DMS153 (cell line): ENCODE results near the gene STX16.

ENCODE experiments used
- DNase-seq: peaks from one replicate; lab custom pipeline; 2025; lab: John Stamatoyannopoulos, UW

The STX16 gene

DNA sequence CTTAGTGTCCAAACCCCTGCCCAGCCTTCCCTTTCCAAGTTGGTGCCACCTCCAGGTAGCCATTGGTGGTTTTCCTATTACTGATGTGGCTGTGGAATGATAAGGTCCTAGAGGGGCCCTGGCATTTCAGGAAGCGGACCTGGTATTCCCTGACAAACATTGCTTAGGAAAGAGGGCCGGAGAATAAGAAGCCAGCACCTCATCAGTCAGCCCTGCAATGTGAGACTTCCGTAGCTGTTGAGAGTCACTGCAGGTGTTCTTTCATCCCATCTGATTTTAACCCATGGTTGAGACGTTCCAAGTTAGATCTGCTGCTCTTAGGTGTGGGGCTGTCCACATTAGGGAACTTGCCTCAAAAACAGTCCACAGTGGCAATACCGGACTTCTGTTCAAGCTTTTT lies 26.7 kb downstream of the STX16 start:
- no peak for DNase-seq

DNA sequence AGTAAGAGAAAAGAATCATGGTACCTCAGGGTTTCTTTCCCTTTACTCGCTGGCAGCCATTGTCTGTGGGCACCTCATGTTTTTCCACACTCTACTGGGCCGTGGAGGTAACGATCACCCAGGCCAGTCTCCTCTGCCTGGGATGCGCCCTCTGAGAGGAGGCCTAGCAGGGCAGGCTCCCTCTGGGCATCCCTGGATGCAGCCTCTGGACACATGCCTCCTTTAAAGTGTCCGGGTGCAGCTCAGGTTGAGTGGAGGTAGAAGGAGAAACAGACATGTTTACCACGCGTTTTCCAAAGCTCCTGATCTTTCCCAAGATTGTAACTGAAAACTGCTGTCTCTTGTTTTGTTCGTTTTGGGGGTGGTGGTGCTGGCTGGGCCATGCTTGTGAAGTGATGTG lies 27.7 kb downstream of the STX16 start:
- no peak for DNase-seq

DNA sequence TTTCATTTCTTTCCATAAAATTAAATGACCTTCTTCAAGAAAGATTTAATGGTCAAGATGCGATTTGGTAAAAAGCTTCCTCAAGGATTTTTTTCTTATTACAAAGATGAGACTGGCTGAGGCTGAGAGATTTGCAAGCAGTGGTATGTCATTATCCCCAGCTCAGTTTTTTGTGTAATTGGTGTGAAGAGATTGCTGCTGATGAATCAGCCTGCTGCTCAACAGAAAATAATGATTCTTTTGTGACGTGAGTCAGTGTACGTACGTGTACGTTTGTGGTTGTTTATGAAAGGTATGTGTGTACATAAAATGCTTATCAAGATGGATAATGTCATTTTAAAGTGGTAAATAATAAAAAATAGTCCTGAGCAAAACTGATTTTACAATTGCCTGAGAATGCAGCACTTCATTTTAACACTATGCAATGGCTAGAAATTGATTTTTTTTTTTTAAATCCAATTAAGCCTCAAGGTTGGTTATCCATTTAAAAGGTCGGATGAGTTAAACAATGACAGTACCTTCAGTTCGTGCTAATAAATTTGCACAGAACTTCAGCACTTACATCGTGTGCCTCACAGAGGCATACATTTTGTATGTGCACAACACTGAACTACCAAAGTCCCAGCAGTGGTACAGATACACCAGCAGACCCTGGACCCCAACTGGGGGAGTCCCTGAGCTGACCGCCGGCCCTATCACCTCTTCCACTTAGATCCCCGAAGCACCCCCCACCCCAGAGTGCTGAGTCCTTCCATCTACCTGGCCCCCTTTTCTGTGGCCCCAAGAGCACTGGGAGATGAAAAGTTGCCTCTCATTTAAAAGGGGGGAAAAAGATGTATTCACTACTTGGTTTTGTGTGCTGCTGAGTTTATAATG lies 31.8 kb downstream of the STX16 start:
- no peak for DNase-seq

DNA sequence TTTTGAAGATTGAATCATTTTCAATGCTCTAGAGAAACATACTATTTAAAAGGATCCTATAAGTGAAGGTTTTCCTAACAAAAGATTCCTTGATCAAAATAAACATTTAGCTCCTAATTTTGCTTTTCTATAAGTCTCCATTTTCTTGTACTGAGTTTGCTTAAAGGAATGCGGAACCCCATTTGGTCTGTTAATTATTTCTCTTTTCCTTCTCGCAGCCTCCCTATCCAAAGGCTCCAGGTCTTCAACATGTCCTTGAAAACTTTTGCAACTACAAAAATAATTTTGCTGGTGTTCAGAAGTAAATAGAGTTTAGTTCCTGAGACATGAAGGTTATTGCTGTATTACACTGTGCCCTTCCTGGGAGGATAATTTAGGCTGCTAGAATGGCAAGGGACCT lies 33.2 kb downstream of the STX16 start:
- no peak for DNase-seq

DNA sequence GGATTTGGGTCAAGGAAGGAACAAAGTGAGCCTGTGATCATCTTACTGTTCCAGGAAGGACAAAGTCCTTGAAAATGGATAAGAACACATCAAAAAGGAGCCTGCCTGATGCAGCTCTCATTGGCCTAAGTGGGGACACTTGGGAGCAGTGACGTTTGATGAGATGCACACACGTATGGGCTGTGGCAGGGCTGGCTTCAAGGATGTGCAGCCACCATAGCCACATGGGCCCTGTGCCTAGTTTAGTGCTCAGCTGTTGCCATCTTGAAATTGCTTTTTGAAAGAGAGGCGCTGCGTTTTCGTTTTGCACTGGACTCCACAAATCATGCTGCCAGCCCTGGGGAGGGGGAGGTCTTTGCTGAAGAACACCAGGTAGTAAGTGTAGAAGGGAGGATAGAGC lies 34.9 kb downstream of the STX16 start:
- no peak for DNase-seq

DNA sequence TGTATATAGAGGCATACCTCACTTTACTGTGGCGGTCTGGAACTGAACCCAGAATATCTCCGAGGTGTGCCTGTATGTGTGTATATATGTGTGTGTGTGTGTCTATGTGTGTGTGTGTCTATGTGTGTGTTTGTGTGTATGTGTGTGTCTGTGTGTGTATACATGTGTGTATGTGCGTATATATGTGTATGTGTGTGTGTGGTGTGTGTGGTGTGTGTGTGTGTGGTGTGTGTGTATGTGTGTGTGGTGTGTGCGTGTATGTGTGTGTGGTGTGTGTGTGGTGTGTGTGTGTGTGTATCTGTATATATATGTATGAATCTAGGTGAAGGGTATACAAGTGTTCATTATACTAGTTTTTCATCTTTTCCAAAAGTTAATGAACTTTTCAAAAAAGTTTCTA lies 37.3 kb downstream of the STX16 start:
- no peak for DNase-seq

DNA sequence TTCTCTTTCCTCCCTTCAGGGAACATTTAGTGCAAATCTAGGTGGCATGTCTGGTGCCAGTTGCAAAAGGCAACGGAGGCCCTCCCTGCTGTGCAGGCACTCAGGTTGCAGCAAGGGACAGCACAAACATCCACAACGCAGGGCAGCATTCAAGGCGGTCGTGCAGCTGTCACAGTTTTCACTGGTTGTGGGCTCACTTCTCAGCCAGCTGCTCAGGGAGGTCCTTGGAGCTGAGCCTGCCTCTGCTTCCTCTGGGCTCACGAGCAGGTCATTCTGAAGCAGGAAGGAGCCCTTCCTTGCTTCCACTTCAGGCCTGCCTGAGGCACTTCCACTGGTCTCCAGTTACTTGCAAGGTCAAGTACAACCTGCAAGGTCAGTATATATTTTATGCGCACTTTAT lies 37.8 kb downstream of the STX16 start:
- DNase-seq: no peak

DNA sequence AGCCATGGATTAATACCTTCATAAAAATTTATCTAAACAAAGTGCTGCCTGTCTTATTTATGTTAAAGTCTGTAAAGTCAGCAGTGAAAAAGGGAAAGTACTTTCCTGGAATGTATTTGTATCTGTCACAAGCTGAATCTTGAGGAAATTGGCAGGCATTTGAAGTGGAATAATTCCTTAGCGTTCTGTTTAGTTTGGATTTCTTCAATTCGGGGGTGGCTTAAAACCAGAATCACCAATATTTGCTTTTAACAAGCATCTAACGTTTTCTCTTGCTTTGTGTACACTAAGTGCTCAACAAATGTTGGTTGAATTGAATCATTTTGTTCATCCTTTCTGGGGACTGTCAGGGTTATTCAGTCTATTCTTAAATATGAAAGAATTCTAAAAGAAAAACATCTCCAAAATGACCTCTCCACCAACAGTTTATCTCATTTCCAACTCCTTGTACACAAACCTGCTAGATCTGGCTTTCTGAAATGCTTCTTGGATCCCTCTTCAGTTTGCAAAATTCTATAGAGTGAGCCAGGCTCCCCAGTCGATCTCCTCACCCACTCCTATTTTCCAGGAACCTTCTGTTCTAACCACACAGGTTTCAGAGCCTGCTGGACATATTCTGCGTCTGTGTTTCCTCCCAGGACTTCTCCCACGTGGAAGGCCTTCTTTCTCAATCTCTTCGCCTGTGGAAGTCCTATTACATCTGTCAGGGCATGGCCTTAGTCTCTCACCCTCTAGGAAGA lies 39.5 kb downstream of the STX16 start:
- no peak for DNase-seq

DNA sequence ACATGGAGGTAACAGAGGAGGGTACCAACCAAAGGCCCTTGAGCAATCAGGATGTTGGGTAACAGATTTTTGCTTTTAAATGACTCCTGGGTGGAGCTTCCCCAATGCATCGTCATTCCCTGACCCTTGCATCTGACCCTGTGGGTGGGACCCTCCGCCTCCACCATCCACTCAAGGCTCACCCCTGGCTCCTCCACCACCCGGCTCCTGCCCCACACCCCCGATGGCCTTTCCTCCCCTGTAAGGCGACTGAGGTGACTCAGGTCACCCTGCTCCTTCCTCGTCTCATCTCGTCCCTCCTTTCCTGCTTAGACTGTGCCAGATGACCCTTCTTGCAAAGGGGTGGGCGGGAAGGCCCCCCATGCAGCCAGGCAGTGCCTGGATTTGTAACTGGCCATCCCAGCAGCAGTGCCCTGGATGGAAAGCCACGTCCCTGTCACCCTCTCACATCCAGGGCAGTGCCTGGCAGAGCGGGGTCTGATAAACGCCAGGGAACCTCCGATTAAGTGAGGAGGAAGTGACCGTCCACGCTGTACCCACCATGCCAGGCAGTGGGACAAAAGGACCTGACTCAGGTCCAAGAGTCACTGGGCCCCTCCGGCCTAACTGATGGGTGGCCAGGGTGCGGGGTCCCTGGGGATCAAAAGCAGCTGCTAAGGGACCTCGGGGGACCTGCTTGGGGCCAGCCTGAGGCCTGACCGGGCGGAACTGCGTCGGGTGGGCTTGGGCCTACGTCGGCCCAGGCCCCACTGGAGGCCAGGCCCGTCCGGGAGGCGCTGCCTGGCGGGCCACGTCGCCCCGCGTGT lies 40.9 kb downstream of the STX16 start:
- no peak for DNase-seq

DNA sequence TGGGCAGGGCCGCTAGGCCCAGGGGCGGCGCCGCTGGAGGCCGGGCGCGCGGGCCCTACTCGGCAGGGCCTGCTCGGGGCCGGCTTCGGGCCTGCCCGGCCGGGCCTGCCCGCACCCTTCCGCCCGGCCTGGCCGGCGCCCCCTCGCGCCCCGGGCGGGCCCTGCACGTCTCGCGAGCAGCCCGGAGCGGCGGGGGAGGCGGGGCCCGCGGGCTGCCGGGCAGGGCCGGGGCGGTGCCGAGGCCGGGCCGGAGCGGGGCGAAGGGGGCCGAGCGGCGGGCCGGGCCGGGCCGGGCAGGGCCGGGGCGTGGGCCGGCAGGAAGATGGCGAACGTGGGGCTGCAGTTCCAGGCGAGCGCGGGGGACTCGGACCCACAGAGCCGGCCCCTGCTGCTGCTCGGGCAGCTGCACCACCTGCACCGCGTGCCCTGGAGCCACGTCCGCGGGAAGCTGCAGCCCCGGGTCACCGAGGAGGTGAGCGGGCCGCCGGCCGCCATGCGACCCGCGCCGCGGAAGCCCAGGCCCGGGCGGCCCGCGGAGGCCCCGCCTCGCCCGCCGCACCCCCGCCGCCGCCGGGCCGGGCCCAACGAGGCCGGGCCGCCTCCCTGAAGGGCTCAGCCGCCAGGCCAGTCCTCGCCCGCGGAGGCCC lies 41.6 kb downstream of the STX16 start, which contains the start of gene NPEPL1:
Gene NPEPL1, plus strand, starts transcription at position 222 of the 647 bp plus-strand sequence. Its CDS starts 101 bp downstream, at position 323.
- no peak for DNase-seq

DNA sequence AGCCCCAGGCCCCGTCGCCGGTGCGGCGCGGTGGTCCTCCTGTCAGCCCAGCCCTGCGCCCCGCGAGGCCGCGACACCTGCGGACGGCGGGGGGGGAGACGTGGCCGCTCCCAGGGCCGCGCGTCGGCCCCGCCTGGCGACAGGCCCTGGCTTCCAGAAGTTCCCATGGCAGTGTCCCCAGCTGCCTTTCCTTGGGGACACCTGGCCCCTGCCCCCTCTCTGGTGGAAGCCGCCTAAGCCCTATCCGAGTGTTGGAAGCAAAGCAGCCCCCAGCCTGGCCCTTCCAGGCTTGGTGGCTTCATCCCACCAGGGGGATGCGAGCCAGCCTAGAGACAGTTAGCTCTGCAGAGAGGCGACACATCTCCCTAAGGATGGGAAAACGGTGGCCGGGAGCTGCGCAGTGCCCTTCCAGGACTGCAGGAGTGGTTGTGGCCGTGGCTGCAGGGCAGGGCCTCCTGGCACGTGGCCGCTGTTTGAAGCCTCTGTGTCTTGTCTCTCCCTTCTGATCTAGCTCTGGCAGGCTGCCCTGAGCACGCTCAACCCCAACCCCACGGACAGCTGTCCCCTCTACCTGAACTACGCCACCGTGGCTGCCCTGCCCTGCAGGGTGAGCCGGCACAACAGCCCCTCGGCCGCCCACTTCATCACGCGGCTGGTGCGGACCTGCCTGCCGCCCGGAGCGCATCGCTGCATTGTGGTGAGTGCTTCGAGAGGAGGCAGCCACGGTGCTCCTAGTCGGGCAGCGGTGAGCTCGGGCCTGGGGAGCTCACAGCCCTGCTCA lies 42.3 kb downstream of the STX16 start:
- DNase-seq: no peak

DNA sequence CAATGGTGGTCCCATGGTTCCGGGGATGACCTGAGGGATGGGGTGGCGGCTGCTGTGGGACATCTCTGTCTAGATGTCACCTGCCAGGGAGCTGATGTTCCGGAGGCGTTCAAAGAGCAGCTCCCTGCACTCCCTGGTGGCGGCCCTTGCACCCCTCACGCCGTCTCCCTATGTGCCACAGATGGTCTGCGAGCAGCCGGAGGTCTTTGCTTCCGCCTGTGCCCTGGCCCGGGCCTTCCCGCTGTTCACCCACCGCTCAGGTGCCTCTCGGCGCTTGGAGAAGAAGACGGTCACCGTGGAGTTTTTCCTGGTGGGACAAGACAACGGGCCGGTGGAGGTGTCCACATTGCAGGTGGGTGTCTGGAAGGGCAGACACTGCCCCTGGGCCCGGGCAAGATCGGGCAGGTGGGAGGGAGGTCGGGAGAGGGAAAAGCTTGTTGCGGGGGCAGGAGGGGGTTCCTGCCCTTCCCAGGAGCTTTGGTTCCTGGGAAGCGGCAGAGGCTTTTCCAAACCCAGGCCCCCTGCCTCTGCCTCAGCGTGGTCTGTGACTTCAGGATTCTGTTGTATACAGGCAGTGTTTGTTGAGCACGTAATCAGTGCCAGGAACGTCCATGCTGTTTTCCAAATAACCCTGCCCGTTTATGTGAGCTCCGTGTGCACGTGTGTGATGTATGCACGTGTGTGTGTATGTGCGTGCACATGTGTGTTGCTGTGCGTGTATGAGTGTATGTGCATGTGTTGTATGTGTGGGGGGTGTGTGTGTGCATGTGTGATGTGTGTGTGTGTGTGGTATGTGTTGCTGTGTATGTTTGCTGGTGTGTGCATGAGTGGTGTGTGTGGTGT lies 43.4 kb downstream of the STX16 start:
- no peak for DNase-seq

DNA sequence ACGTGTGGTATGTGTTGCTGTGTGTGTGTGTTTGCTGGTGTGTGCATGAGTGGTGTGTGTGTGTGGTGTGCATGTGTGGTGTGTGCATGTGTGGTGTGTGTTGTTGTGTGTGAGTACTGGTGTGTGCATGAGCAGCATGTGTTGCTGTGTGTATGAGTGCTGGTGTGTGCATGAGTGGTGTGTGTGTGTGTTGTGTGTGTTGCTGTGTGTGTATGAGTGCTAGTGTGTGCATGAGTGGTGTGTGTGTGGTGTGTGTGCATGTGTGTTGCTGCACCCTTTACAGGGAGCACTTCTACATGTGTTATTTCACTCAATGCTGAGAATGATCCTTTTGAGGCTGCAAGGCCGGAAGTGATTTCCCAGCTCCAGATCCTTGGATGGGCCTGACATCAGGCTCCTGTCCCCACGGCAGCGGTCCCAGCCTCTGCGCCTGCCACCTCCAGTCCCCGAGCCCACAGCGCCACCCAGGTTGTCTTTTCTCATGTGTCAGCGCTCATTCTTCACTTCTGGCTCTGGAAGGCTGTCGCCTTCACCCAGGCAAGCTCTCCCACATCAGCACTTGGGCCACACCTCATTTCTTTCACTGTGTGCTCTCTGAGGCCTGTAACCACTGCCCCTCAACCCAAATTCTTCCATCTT lies 44.1 kb downstream of the STX16 start:
- DNase-seq: no peak

DNA sequence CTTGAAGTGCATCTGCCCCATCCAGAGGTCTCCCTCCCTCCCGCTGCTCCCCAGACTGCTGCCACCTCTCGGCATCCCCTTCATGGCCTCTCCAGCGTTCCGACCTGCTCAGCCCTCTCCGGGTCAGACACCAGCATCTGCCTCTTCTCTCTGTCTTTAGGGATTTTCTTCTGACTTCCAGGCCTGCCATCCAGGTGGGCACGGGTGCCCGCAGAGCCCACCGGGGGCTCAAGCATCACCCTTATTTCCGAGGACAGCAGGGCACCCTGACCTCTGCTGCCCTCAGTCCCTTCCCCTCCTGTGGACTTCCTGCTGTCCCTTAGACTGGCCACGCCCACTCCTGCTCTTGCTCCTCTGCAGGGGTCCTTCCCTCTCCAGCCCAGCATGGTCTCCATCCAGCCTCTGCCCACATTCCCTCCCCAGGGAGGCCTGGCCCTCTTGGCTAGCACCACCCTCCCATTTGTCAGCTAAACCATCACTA lies 44.9 kb downstream of the STX16 start:
- DNase-seq: no peak

DNA sequence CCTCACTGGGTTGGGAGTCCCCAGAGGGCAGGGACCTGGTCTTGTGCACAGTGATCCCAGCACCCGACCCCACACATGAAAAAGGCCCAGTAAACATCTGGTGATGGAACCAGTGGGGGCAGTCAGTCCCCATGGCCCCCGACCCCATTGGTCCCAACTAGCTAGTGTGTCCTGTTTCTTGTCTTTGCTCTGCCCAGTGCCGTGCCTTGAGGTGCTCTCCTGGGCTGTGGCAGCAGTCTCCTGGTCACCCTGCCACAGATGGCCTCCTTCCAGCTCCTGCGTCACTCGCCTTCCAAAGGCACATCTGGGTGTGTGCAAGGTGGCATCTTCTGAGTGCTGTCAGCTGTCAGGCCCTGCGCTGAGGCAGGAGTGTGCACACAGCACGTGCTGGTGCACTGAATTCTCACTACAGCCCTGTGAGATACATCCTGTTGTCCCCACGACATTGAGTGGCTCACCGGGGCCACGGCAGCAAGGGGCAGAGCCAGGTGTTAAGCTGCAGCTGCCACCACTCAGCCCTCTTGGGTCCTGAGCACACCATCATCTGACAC lies 45.4 kb downstream of the STX16 start:
- no peak for DNase-seq

DNA sequence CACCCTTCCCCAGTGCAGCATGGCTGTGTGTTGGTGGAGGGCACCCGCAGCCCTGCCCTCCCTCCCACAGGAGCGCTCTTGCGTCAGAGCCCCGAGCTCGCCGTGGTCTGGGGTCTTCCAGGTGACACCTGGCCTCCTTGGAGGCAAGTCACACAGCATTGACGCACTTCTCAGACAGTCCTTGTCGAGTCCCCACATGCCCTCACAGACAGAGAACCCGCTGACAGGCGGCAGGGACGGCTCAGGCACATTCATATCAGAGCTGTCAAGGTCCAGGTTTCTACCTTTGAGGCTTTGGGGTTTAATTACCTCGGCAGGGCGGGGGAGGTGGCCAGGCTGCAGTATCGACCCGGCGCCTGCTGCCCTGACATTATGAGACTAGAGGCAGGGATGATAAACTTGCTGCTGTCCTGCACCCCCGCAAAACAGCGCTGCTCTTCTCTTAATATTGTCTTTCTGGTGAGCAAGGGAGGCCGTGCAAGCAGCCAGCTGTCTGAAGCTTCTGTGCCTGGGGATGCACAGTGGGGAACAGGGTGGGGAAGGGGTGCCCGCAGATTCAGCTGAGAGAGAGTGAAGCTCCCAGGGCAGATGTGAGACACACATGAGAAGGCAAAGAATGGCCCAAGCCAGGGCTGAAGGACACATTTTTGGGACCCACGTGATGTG lies 46.3 kb downstream of the STX16 start:
- no peak for DNase-seq

DNA sequence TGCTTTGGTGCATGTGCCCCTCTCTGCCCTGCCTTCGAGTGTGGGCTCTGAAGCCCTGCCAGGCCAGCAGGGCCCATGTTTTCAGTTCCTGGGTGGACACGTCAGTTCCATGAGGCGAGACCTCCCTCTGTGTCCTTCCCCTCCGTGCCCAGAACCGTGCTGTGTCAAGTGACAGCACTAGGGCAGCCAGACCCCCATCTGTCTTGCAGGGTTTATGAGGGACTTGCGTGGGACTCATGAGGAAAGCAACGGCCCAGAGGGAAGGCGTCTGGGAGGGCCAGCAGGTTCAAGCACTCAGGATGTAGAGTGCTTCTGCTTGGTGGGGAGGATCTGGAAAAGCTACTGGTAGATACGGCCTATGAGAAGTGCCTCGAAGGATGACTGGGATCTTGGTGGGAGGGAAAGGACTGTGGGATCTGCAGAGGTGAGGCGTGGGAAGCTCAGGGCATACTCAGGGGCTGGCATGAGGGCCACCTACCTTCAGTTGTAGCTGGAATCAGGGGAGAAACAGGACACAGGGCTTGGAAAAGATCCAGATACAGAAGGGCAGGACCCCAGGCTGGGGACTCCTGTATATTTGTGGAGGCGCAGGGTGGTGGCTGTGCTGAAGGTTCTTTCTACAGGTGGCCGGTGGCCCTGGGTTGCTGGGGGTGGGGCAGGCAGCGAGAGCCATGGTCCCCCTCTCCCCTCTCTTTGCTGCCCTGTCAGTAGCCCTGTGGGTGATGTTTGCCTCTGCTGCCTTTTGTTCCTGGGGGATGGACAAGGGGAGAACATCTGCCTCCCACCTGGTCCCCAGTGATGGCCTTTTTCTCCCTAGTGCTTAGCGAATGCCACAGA lies 47.0 kb downstream of the STX16 start:
- DNase-seq: no peak
